ENCODE measurements around the gene STUM.

- no peak for TF ChIP-seq RFX5 (IDR thresholded peaks at IDR 0.05; ENCODE audit: borderline replicate concordance, low read depth, low read length)
- TF ChIP-seq ATF3 (IDR thresholded peaks at IDR 0.05; ENCODE audit: insufficient read depth, low read depth, low read length): no peak
- no peak for TF ChIP-seq EGR1 (IDR thresholded peaks at IDR 0.05; ENCODE audit: borderline replicate concordance, low read depth, low read length)
- TF ChIP-seq CTCF (IDR thresholded peaks at IDR 0.05; ENCODE audit: control extremely low read depth in 1 of 3, insufficient read depth in 1 of 3, low read depth in 1 of 3, low read length in 3 of 3): no peak
- TF ChIP-seq POLR2A (IDR thresholded peaks at IDR 0.05; ENCODE audit: control extremely low read depth in 1 of 2, low read depth in 2 of 2, low read length in 2 of 2): no peak
- no peak for TF ChIP-seq GTF2F1 (IDR thresholded peaks at IDR 0.05; ENCODE audit: borderline replicate concordance, low read depth, low read length)
- TF ChIP-seq CEBPB (IDR thresholded peaks at IDR 0.05; ENCODE audit: low read depth, low read length): no peak
- no peak for TF ChIP-seq POLR2AphosphoS5 (IDR thresholded peaks at IDR 0.05; ENCODE audit: low read depth, low read length)
- no peak for TF ChIP-seq CREB1 (IDR thresholded peaks at IDR 0.05)
- TF ChIP-seq MAFK (IDR thresholded peaks at IDR 0.05; ENCODE audit: low read depth, low read length): no peak
- no peak for TF ChIP-seq SIN3A (conservative IDR thresholded peaks at IDR 0.05 in 1 of 2, IDR thresholded peaks at IDR 0.05 in 1 of 2; ENCODE audit: low read depth in 1 of 2, low read length in 2 of 2)
- no peak for TF ChIP-seq MAX (IDR thresholded peaks at IDR 0.05)
- TF ChIP-seq PHF8 (conservative IDR thresholded peaks at IDR 0.05; ENCODE audit: low read depth, low read length): no peak
Measured at GRCh38 chr1:226598455-226598849, 49.9 kb downstream of the STUM start.

All from H1 (cell line).